Left lung (tissue), 10 donors: Measurements from ENCODE around the gene PIH1D1. TPM values are rescaled to one million over a fixed set of nuclear protein-coding genes. Genes with fewer than 3 reads are reported as not detected.

Experiments
- ATAC-seq: fragments of 200-7000 bp; cut with Tn5 transposase; one replicate; pipeline ENCODE4 v1.9.1; 2020; ENCODE audit warnings: moderate library complexity
- DNase-seq, 4 donors: peaks; one replicate each; pipeline ENCODE4 v3.0.0-alpha.2; 2013 to 2020
- H3K27ac ChIP-seq, 2 donors: fragments of 200-600 bp; sonication (generic) in 1 of 2; one replicate each; pipeline versions ENCODE4 v1.5.0 to v1.8.0; 2020 to 2021
- H3K27me3 ChIP-seq, 2 donors: fragments of 200-600 bp; sonication (generic) in 1 of 2; one replicate each; pipeline versions ENCODE4 v1.5.0 to v1.8.0; 2020 to 2021
- H3K36me3 ChIP-seq, 2 donors: fragments of 200-600 bp; sonication (generic) in 1 of 2; one replicate each; pipeline versions ENCODE4 v1.5.0 to v1.8.0; 2020 to 2021
- H3K4me1 ChIP-seq, 2 donors: fragments of 200-600 bp; one replicate each; pipeline ENCODE4 v1.8.0; 2021
- H3K4me3 ChIP-seq, 2 donors: fragments of 200-600 bp; sonication (generic) in 1 of 2; one replicate each; pipeline versions ENCODE4 v1.5.0 to v1.8.0; 2020 to 2021; ENCODE audit warnings: mild to moderate bottlenecking in 1 of 2
- H3K9me3 ChIP-seq, 2 donors: fragments of 200-600 bp; sonication (generic) in 1 of 2; one replicate each; pipeline versions ENCODE4 v1.5.0 to v1.8.0; 2020 to 2021
- CTCF ChIP-seq, 2 donors: fragments of 200-600 bp; sonication (generic) in 1 of 2; IDR thresholded peaks; one replicate each; pipeline versions ENCODE4 v1.5.0 to v1.8.0; 2021; ENCODE audit warnings: antibody characterized with exemption in 2 of 2
- intact Hi-C, 2 donors: fragments of 100-400 bp; cut with DNase I; formaldehyde crosslinking; loops; one replicate each; pipeline versions ENCODE4 v1.11.2 to v1.14.2; 2022
- polyA plus RNA-seq, 6 donors: library from polyadenylated mRNA; unstranded; fragments of 120-200 nt; gene quantifications; one replicate each; pipeline ENCODE4 v1.2.1, GENCODE V29; 2013; ENCODE audit not compliant: insufficient read length in 6 of 6
- total RNA-seq, 2 donors: library from RNA; stranded (reverse); fragmentation: NEBNext Ultra II Directional; extraction: Animal tissue kit (Norgen Biotek cat#: 25700); gene quantifications; one replicate each; pipeline ENCODE4 v1.2.1, GENCODE V29; 2021
- donor health status: DM: no; HTN: yes; CAD: no.
- donor health status: DM: no; HTN: no; CAD: no.

Gene PIH1D1
- total and polyA plus RNA-seq, 8 donors = 54.4 to 93.2 (median 78.5) TPM

- intact Hi-C loops = no loop called here
These were observed 46.1 kb upstream of the PIH1D1 start for GRCh38 chr19:49497789-49498103.

GRCh38 chr19:49497047-49497788 lies 45.6 kb upstream of the PIH1D1 start:
- Histone ChIP-seq H3K27me3 (no peaks in the 10 kb centered on the region), H3K4me3 (peak overlapping the region; percentile 60 to 78), H3K9me3 (no peaks in the 10 kb centered on the region), H3K36me3 (peaks cover 12 to 44% of the 10 kb centered on the region in 2 donors), H3K27ac (peak overlapping the region; percentile 92), H3K4me1 (peaks cover 25 to 47% of the 10 kb centered on the region in 2 donors)
- intact Hi-C loops = no loop called here
- ATAC-seq (peak; percentile 44), DNase-seq (peak in 2 of 4 donors; percentile 81 to 90)
- no peak for TF ChIP-seq CTCF (IDR thresholded peaks at IDR 0.05)

More at GRCh38 chr19:49497789-49498103, 46.1 kb upstream of the PIH1D1 start:
- Histone ChIP-seq H3K4me3 (peak overlapping the region; percentile 60 to 78), H3K27me3 (no peaks in the 10 kb centered on the region), H3K9me3 (no peaks in the 10 kb centered on the region), H3K27ac (peak overlapping the region in 1 of 2 donors; percentile 92), H3K36me3 (peaks cover 12 to 39% of the 10 kb centered on the region in 2 donors), H3K4me1 (peaks cover 25 to 47% of the 10 kb centered on the region in 2 donors)
- TF ChIP-seq CTCF (IDR thresholded peaks at IDR 0.05) = no peak
- DNase-seq = no peak
- no peak for ATAC-seq

- H3K9me3 ChIP-seq = no peaks in the 10 kb centered on the region
- peaks cover 25 to 47% of the 10 kb centered on the region in 2 donors for H3K4me1 ChIP-seq
- no peak for ATAC-seq
- no peaks in the 10 kb centered on the region for H3K27me3 ChIP-seq
- peaks cover 12 to 51% of the 10 kb centered on the region in 2 donors for H3K36me3 ChIP-seq
- peak overlapping the region; percentile 92 for H3K27ac ChIP-seq
- peak overlapping the region; percentile 60 to 78 for H3K4me3 ChIP-seq
- no peak for TF ChIP-seq CTCF (IDR thresholded peaks at IDR 0.05)
- intact Hi-C loops = no loop called here
- DNase-seq = no peak
These were observed 45.0 kb upstream of the PIH1D1 start for GRCh38 chr19:49496574-49497008.

- DNase-seq (no peak), ATAC-seq (no peak)
- H3K9me3 ChIP-seq = no peaks in the 10 kb centered on the region
- H3K4me3 ChIP-seq = no peak overlapping the region
- no peak overlapping the region for H3K27ac ChIP-seq
- TF ChIP-seq CTCF (IDR thresholded peaks at IDR 0.05) = no peak
- intact Hi-C loops = no loop called here
- H3K4me1 ChIP-seq = peaks cover 28 to 44% of the 10 kb centered on the region in 2 donors
- H3K36me3 ChIP-seq = peaks cover 3 to 60% of the 10 kb centered on the region in 2 donors
- H3K27me3 ChIP-seq = no peaks in the 10 kb centered on the region
These were observed 41.2 kb upstream of the PIH1D1 start for GRCh38 chr19:49492573-49493405.
